GM12872 (cell line): ENCODE measurements around the gene LRRC75A.

Experiments
- CTCF ChIP-seq: IDR thresholded peaks from 3 replicates; pipeline ENCODE4 v1.5.1; 2011; ENCODE audit warnings: low read depth, mild to moderate bottlenecking, low read length, moderate library complexity; ENCODE audit not compliant: insufficient read depth

Gene LRRC75A

GRCh38 chr17:16425202-16425601, 66.8 kb downstream of the LRRC75A start:
- TF ChIP-seq CTCF = no peak

DNA sequence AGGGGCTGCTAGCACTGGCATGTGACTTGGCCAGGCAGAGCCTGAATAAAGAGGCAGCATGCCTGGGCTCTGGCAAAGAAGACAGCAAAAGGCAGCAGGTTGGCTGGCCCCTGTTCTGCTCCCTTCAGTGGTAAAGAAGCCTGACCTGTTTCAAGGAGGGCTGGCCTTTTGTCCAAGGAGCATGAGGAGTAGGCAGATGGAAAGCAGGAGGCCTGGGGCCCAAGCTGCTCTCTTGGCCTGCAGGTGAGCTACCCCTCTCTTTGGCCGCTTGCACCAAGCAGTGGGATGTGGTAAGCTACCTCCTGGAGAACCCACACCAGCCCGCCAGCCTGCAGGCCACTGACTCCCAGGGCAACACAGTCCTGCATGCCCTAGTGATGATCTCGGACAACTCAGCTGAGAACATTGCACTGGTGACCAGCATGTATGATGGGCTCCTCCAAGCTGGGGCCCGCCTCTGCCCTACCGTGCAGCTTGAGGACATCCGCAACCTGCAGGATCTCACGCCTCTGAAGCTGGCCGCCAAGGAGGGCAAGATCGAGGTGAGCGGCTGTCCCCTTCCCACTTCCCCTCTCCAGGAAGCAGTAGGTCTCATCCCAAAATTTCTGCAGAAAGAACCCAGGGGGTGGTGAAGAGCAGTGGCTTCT, 68.6 kb downstream of the LRRC75A start:
- TF ChIP-seq CTCF = no peak

GRCh38 chr17:16422416-16422815, 69.6 kb downstream of the LRRC75A start:
- no peak for TF ChIP-seq CTCF

- TF ChIP-seq CTCF = no peak
Observed at GRCh38 chr17:16419929-16420271, 72.1 kb downstream of the LRRC75A start.

- TF ChIP-seq CTCF = no peak
Observed at GRCh38 chr17:16419074-16419928, 72.7 kb downstream of the LRRC75A start.

GRCh38 chr17:16418685-16419068, 73.3 kb downstream of the LRRC75A start:
- TF ChIP-seq CTCF = no peak

- TF ChIP-seq CTCF = no peak
Observed at GRCh38 chr17:16417896-16418684, 73.9 kb downstream of the LRRC75A start.
